ENCODE results near the gene UTP25. TPM values are rescaled to one million over a fixed set of nuclear protein-coding genes. Genes with fewer than 3 reads are reported as not detected.
"Not testable (repeated sequence)": the region's sequence is repeated elsewhere in the genome, so short reads cannot be mapped to it uniquely, and the experiment has no call there.

The UTP25 gene
- total and polyA plus RNA-seq, 9 donors: 4.3 to 9.9 (median 8.1) TPM

- Histone ChIP-seq H3K4me1 (ENCODE audit: insufficient read depth) (no peaks in the 10 kb centered on the region), H3K4me3 (no peak overlapping the region), H3K9me3 (no peaks in the 10 kb centered on the region), H3K27ac (no peak overlapping the region), H3K27me3 (no peaks in the 10 kb centered on the region), H3K36me3 (no peaks in the 10 kb centered on the region)
- 89 to 95% (median 90%) methylated on average over 2 of the region's 2 CpGs for WGBS, 3 donors
- DNase-seq: no peak
- intact Hi-C loops (cut with DNase I): no loop called here
- no peak for TF ChIP-seq POLR2A (IDR thresholded peaks at IDR 0.05)
- no peak for TF ChIP-seq CTCF (IDR thresholded peaks at IDR 0.05)
Observed at GRCh38 chr1:209901211-209901610, 73.4 kb downstream of the UTP25 start.

- WGBS, 3 donors: 53 to 58% methylated on average over 1 of the region's 1 CpG; no CpG with 5 or more reads in 1 of the 3 donors
- DNase-seq; H3K9me3 ChIP-seq; H3K36me3 ChIP-seq; intact Hi-C loops (cut with DNase I); H3K27me3 ChIP-seq; H3K4me1 ChIP-seq (ENCODE audit: insufficient read depth); H3K4me3 ChIP-seq; H3K27ac ChIP-seq: not testable (repeated sequence)
Observed at GRCh38 chr1:209904774-209905173, 77.0 kb downstream of the UTP25 start.

Other genes starting within 250 kb of the UTP25 start
- 10 to 100 TPM; 10.1 to 16.7 (median 12.0) TPM for gene CAMK1G, start 244.3 kb upstream of the UTP25 start, total RNA-seq
- gene CAMK1G, start 244.3 kb upstream of the UTP25 start, polyA plus RNA-seq: 10 to 100 TPM in 1 of 2 donors, 1 to 10 TPM in 1; 7.6 to 20.2 TPM
- gene LAMB3, start 175.5 kb upstream of the UTP25 start, total RNA-seq: 10 to 100 TPM in 1 of 7 donors, 1 to 10 TPM in 4, under 1 TPM in 2; 0.58 to 56.9 (median 4.2) TPM
- gene LAMB3, start 175.5 kb upstream of the UTP25 start, polyA plus RNA-seq: 1 to 10 TPM in 1 of 2 donors, under 1 TPM in 1; 0.54 to 7.0 TPM
- gene G0S2, start 152.6 kb upstream of the UTP25 start, total RNA-seq: 100 to 1,000 TPM in 3 of 7 donors, 10 to 100 TPM in 4; 61.4 to 392 (median 79.2) TPM
- gene G0S2, start 152.6 kb upstream of the UTP25 start, polyA plus RNA-seq: 10 to 100 TPM; 41.5 to 75.4 TPM
- gene HSD11B1, start 123.1 kb upstream of the UTP25 start, total RNA-seq: 100 to 1,000 TPM in 1 of 7 donors, 10 to 100 TPM in 5, 1 to 10 TPM in 1; 7.4 to 106 (median 57.7) TPM
- gene HSD11B1, start 123.1 kb upstream of the UTP25 start, polyA plus RNA-seq: 100 to 1,000 TPM in 1 of 2 donors, 10 to 100 TPM in 1; 32.0 to 265 TPM
- 1 to 10 TPM in 5 of 7 donors, under 1 TPM in 2; 0.34 to 2.4 (median 1.4) TPM for gene TRAF3IP3, start 71.9 kb upstream of the UTP25 start, total RNA-seq
- 1 to 10 TPM; 1.2 to 5.6 TPM for gene TRAF3IP3, start 71.9 kb upstream of the UTP25 start, polyA plus RNA-seq
- 1 to 10 TPM in 5 of 7 donors, under 1 TPM in 2; 0.83 to 1.6 (median 1.4) TPM for gene C1orf74, start 43.4 kb upstream of the UTP25 start, total RNA-seq
- 1 to 10 TPM in 1 of 2 donors, under 1 TPM in 1; 0.62 to 2.5 TPM for gene C1orf74, start 43.4 kb upstream of the UTP25 start, polyA plus RNA-seq
- gene IRF6, start 21.8 kb upstream of the UTP25 start, total RNA-seq: 10 to 100 TPM in 1 of 7 donors, 1 to 10 TPM in 6; 2.5 to 24.2 (median 5.4) TPM
- 1 to 10 TPM in 1 of 2 donors, under 1 TPM in 1; 0.80 to 2.5 TPM for gene IRF6, start 21.8 kb upstream of the UTP25 start, polyA plus RNA-seq
- under 1 TPM in 4 of 7 donors, not detected in 3; under 0.01 to 0.45 (median 0.22) TPM for gene SYT14, start 110.2 kb downstream of the UTP25 start, total RNA-seq
- under 1 TPM; 0.05 to 0.22 TPM for gene SYT14, start 110.2 kb downstream of the UTP25 start, polyA plus RNA-seq

Data from ovary (tissue), 9 donors.